Endothelial cell of umbilical vein (primary cell): Measurements from ENCODE around the gene CALCR. TPM values are rescaled to one million over a fixed set of nuclear protein-coding genes. Genes with fewer than 3 reads are reported as not detected.

Experiments
- BruUV-seq: library from RNA; stranded (reverse); fragments of 400-500 nt; replicated peaks from 2 replicates; lab custom pipeline; 2021; lab: Mats Ljungman, UMichigan
- CTCF ChIA-PET: fragments of 300-600, 350-600 bp; sonication (Branson Sonifier 250); formaldehyde crosslinking; loops from one replicate; lab custom pipeline; 2021; ENCODE audit warnings: antibody characterized with exemption, inconsistent platforms; lab: Charles Lee
- POLR2A ChIA-PET: fragments of 300-600, 350-600 bp; sonication (Branson Sonifier 250); formaldehyde crosslinking; loops from one replicate; lab custom pipeline; 2021; ENCODE audit warnings: antibody characterized with exemption, inconsistent platforms; lab: Charles Lee
- DNase-seq: peaks from one replicate; pipeline ENCODE4 v3.0.0-alpha.2; 2011; ENCODE audit warnings: low read depth, low spot score
- FAIRE-seq: peaks from 2 replicates; lab custom pipeline; 2011; peaks lifted over from hg19 to GRCh38; lab: Jason Lieb, UNC
- H2AFZ ChIP-seq: 2 replicates; pipeline ENCODE4 v1.6.0; 2012; ENCODE audit warnings: low read depth, low read length, control low read depth, inconsistent platforms
- H3K27ac ChIP-seq: 2 replicates; pipeline ENCODE4 v1.5.1; 2011; ENCODE audit warnings: low read depth, mild to moderate bottlenecking, control low read depth, low read length, moderate library complexity; ENCODE audit not compliant: insufficient read depth
- H3K27me3 ChIP-seq, 2 experiments: 2 replicates each; pipeline versions ENCODE4 v1.6.0 to v1.6.1; 2011; ENCODE audit warnings: low read length in 2 of 2, mixed read lengths in 1 of 2; ENCODE audit not compliant: control insufficient read depth in 2 of 2, insufficient read depth in 2 of 2
- H3K36me3 ChIP-seq, 2 experiments: 2 replicates in 1 of 2; 3 replicates in 1 of 2; pipeline ENCODE4 v1.5.1; 2011; ENCODE audit warnings: low read length in 2 of 2, mild to moderate bottlenecking in 1 of 2, moderate library complexity in 1 of 2; ENCODE audit not compliant: control insufficient read depth in 2 of 2, insufficient read depth in 2 of 2; ENCODE audit errors: extremely low read depth in 1 of 2
- H3K4me1 ChIP-seq: 3 replicates; pipeline ENCODE4 v1.5.1; 2011; ENCODE audit warnings: mild to moderate bottlenecking, low read length; ENCODE audit not compliant: control insufficient read depth, insufficient read depth; ENCODE audit errors: extremely low read depth
- H3K4me2 ChIP-seq: 2 replicates; pipeline ENCODE4 v1.6.1; 2011; ENCODE audit warnings: low read length, control low read depth, mixed read lengths; ENCODE audit not compliant: insufficient read depth
- H3K4me3 ChIP-seq, 3 experiments: fragments of 200-600 bp in 1 of 3; sonication (generic), shearing (Covaris generic) in 1 of 3; replicated peaks in 1 of 3; 2 replicates each; pipeline ENCODE4 v1.5.1; 2011 to 2016; ENCODE audit warnings: control low read depth in 3 of 3, low read length in 3 of 3, mild to moderate bottlenecking in 2 of 3, inconsistent platforms in 1 of 3, low read depth in 1 of 3, moderate library complexity in 1 of 3; ENCODE audit not compliant: insufficient read depth in 1 of 3
- H3K79me2 ChIP-seq: 2 replicates; pipeline ENCODE4 v1.6.0; 2012; ENCODE audit warnings: low read length, inconsistent platforms; ENCODE audit not compliant: control insufficient read depth, insufficient read depth
- H3K9ac ChIP-seq: replicated peaks from 2 replicates; pipeline ENCODE3; 2011; ENCODE audit warnings: low read length, control low read depth; ENCODE audit not compliant: insufficient read depth; ENCODE audit errors: extremely low read depth
- H3K9me1 ChIP-seq: replicated peaks from 3 replicates; pipeline ENCODE4 v1.6.0; 2011; ENCODE audit warnings: mild to moderate bottlenecking, low read length; ENCODE audit not compliant: control insufficient read depth, insufficient read depth; ENCODE audit errors: extremely low read depth
- H3K9me3 ChIP-seq: replicated peaks from 2 replicates; pipeline ENCODE4 v1.5.1; 2012; ENCODE audit warnings: low read length, inconsistent platforms; ENCODE audit not compliant: control insufficient read depth, insufficient read depth
- H4K20me1 ChIP-seq: replicated peaks from 2 replicates; pipeline ENCODE3; 2011; ENCODE audit warnings: mild to moderate bottlenecking, low read length; ENCODE audit not compliant: control insufficient read depth, insufficient read depth; ENCODE audit errors: extremely low read depth
- CTCF ChIP-seq, 2 donors: IDR thresholded peaks; 1 replicate in 1 of 2; 2 replicates in 1 of 2; pipeline ENCODE4 v1.5.1; 2011; ENCODE audit warnings: low read length in 2 of 2, mild to moderate bottlenecking in 2 of 2, moderate library complexity in 2 of 2, control low read depth in 1 of 2, inconsistent platforms in 1 of 2, low read depth in 1 of 2; ENCODE audit not compliant: insufficient read depth in 1 of 2; ENCODE audit errors: extremely low read depth in 1 of 2
- EZH2 ChIP-seq: IDR thresholded peaks from 2 replicates; pipeline ENCODE4 v1.6.1; 2012; ENCODE audit warnings: borderline replicate concordance, low read depth, mild to moderate bottlenecking, moderate library complexity, low read length, inconsistent platforms; ENCODE audit not compliant: severe bottlenecking
- FOS ChIP-seq: IDR thresholded peaks from 2 replicates; pipeline ENCODE4 v1.6.1; 2011; ENCODE audit warnings: mild to moderate bottlenecking, low read length, moderate library complexity, borderline replicate concordance; ENCODE audit not compliant: insufficient read depth
- GATA2 ChIP-seq: IDR thresholded peaks from 2 replicates; pipeline ENCODE4 v1.7.0; 2011; ENCODE audit warnings: low read depth, mild to moderate bottlenecking, moderate library complexity, mixed read lengths, low read length; ENCODE audit not compliant: insufficient read length, insufficient read depth
- JUN ChIP-seq: IDR thresholded peaks from 2 replicates; pipeline ENCODE4 v1.6.1; 2011; ENCODE audit warnings: borderline replicate concordance, low read depth; ENCODE audit not compliant: insufficient read length, insufficient read depth
- MAX ChIP-seq: IDR thresholded peaks from 2 replicates; pipeline ENCODE4 v1.6.1; 2011; ENCODE audit not compliant: insufficient read depth, insufficient read length
- MYC ChIP-seq: IDR thresholded peaks from one replicate; pipeline ENCODE4 v1.6.1; 2011; ENCODE audit warnings: mild to moderate bottlenecking, low read depth, low read length
- POLR2A ChIP-seq: IDR thresholded peaks from 2 replicates; pipeline ENCODE4 v1.6.1; 2012; ENCODE audit warnings: low read depth, mild to moderate bottlenecking, control low read depth, low read length
- POLR2AphosphoS5 ChIP-seq: IDR thresholded peaks from 2 replicates; pipeline ENCODE4 v1.6.1; 2012; ENCODE audit warnings: low read depth, mild to moderate bottlenecking, control low read depth, low read length, moderate library complexity; ENCODE audit not compliant: insufficient read depth
- dilution Hi-C: fragments of 300-500 bp; cut with MboI; formaldehyde crosslinking; loops from one replicate; pipeline ENCODE4 v1.15.0; 2019; ENCODE audit warnings: low sequenced_read_pairs; ENCODE audit not compliant: extremely low pct_ligation_motif_present
- intact Hi-C: fragments of 100-400 bp; cut with micrococcal nuclease; formaldehyde crosslinking; loops from one replicate; pipeline ENCODE4 v1.10.0; 2022
- polyA plus RNA-seq, 4 experiments: library from polyadenylated mRNA; depleted of rRNA in 3 of 4; stranded (reverse) in 3 of 4; unstranded in 1 of 4; fragments of >200 nt; gene quantifications; 2 replicates each; pipeline versions ENCODE4 v1.2.1 to v1.2.3, GENCODE V29; 2011 to 2012; ENCODE audit warnings: missing spikeins in 1 of 4
- total RNA-seq: library from RNA; stranded (reverse); gene quantifications from 2 replicates; pipeline ENCODE4 v1.2.3, GENCODE V29; 2021

Gene CALCR
- total and polyA plus RNA-seq, 2 donors (not counting 3 experiments of a cell fraction or from before 2014, with no cell fraction given) = not detected

- H3K27ac ChIP-seq = no peak overlapping the region
- H3K9ac ChIP-seq = no peak overlapping the region
- H3K27me3 ChIP-seq = peaks cover 2 to 3% of the 10 kb centered on the region in 2 experiments
- H4K20me1 ChIP-seq = no peaks in the 10 kb centered on the region
- H3K79me2 ChIP-seq = no peaks in the 10 kb centered on the region
- no peaks in the 10 kb centered on the region for H3K9me1 ChIP-seq
- CTCF ChIA-PET = interaction anchor here (1.3 kb wide), 1 partner anchor 10 kb away, joined by 3 read pairs; no protein-coding TSS in a partner anchor
- dilution Hi-C loops (no loop called here), intact Hi-C loops (no loop called here)
- BruUV-seq = no TSS peak
- TF ChIP-seq MAX (no peak), JUN (no peak), GATA2 (no peak), CTCF (IDR thresholded peaks at IDR 0.05; ENCODE audit: extremely low read depth in 1 of 2, insufficient read depth in 1 of 2, low read depth in 1 of 2, low read length in 2 of 2) (no peak), FOS (no peak), MYC (no peak), EZH2 (no peak), POLR2A (no peak), POLR2AphosphoS5 (no peak)
- no peaks in the 10 kb centered on the region for H3K36me3 ChIP-seq
- H3K4me1 ChIP-seq = no peaks in the 10 kb centered on the region
- DNase-seq (no peak), FAIRE-seq (no peak)
- POLR2A ChIA-PET = no interaction called here
- H3K9me3 ChIP-seq = no peaks in the 10 kb centered on the region
- H3K4me3 ChIP-seq = no peak overlapping the region
- no peak overlapping the region for H2AFZ ChIP-seq
- H3K4me2 ChIP-seq = no peak overlapping the region
Measured at GRCh38 chr7:93601363-93601762, 26.8 kb upstream of the CALCR start.
